ENCODE measurements around the gene SPRED2. TPM values are rescaled to one million over a fixed set of nuclear protein-coding genes. Genes with fewer than 3 reads are reported as not detected.

Gene SPRED2, protein sequence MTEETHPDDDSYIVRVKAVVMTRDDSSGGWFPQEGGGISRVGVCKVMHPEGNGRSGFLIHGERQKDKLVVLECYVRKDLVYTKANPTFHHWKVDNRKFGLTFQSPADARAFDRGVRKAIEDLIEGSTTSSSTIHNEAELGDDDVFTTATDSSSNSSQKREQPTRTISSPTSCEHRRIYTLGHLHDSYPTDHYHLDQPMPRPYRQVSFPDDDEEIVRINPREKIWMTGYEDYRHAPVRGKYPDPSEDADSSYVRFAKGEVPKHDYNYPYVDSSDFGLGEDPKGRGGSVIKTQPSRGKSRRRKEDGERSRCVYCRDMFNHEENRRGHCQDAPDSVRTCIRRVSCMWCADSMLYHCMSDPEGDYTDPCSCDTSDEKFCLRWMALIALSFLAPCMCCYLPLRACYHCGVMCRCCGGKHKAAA
- polyA plus RNA-seq (2013) = 7.3 TPM

DNA sequence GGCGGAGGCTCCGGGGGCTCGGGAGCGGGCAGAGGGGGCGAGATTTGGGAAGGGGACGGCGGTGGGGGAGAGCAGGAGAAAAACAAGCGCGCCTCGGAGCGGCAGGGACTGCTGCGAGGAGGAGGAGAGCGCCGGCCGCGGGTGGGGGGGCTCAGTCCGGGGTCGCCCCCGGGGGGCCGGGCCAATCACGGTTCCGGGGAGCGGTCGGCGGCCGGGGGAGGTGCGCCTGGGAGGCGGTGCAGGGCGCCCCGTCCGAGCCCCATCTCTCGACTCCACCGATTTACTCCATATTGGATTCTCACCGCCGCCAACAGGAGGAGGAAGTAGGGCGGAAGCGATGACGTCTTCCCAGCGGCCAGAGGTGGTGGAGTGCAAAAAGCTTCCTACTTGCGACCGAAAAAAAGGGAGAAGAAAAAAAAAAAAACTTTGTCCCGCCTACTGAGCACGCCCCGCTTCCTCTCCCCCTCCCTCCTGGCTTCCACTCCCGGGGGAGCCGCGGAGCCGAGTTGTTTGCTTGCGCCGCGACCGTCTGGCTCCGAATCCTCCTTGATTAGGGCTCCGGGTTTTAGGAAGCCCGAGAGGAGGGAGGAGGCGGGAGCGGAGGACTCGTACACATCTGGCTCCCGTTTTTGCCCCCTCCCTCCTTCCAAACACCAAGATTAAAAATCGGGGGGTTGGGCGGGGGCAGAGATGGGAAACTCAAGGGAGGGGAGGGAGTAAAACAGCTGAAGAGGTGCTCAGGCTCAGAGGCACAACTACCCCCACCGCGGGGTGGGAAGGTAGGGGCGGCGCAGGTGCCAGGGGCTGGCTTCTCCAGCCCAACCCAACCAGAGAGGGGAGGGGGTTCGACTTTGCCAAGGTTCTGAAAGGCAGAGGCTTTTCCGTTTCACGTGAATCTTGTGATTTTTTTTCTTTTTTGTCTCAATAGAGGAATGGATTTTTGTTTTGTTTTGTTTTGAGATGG is at the start of gene SPRED2:
SPRED2 (minus strand) TSS at position 373 of the 964 bp plus-strand sequence. CDS start 612 bp downstream, outside the sequence.
- Histone ChIP-seq H3K27ac (ENCODE audit: insufficient read depth in 1 of 2, low read depth in 1 of 2, low read length in 2 of 2, poor library complexity in 1 of 2, severe bottlenecking in 2 of 2) (peak within 1 kb of the TSS in 1 of 2 experiments; percentile 79), H3K36me3 (ENCODE audit: control insufficient read depth in 4 of 4, insufficient read depth in 4 of 4, low read length in 3 of 4) (peaks cover 0 to 7% (median 0%) of the 10 kb centered on the region in 4 experiments), H3K4me3 (ENCODE audit: control insufficient read depth in 1 of 7, extremely low read depth in 1 of 7, insufficient read depth in 4 of 7, low read depth in 2 of 7, low read length in 6 of 7) (peak within 1 kb of the TSS; percentile 68 to 93 (median 84)), H3K4me1 (ENCODE audit: control extremely low read depth in 1 of 4, control insufficient read depth in 4 of 4, insufficient read depth in 4 of 4, low read length in 3 of 4) (peaks cover 0 to 41% (median 28%) of the 10 kb centered on the region in 4 experiments), H3K27me3 (replicated peaks in 2 of 5; ENCODE audit: control insufficient read depth in 4 of 5, insufficient read depth in 5 of 5, low read length in 4 of 5) (peaks cover 0 to 4% (median 0%) of the 10 kb centered on the region in 5 experiments), H3K9me3 (ENCODE audit: control extremely low read depth in 1 of 5, control insufficient read depth in 4 of 5, insufficient read depth in 2 of 5, low read depth in 1 of 5, low read length in 4 of 5) (no peaks in the 10 kb centered on the region)
- WGBS (ENCODE audit: insufficient coverage) = 0% methylated on average over 29 of the region's 68 CpGs
- POLR2A ChIA-PET = interaction anchor here (0.6 to 1.4 kb wide), 3 partner anchors 11 to 202 kb away, joined by 3 to 4 read pairs (median 4); no protein-coding TSS in a partner anchor
- peak; percentile 94 to 97 (median 97) for DNase-seq
- CTCF ChIA-PET = interaction anchor here (0.9 to 1.1 kb wide), 2 partner anchors 46 to 157 kb away, joined by 3 to 4 read pairs; no protein-coding TSS in a partner anchor

DNA sequence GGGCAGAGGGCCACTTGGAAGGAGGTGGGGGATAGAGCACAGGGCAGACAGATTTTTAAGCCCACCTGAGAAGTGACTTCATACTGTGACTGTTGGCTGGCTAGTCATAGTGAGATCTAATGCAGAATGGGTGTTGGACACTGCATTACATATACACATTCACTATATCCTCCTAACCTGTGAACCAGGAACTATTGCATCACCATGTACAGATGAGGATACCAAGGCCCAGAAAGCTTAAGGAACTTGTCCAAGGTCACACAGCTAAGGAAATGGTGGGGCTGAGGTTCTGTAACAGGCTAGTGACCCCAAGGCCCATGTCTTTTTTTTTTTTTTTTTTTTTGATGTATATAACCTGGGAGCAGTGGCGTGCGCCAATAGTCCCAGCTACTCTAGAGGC is 49.6 kb upstream of the SPRED2 start:
- Histone ChIP-seq H3K36me3 (ENCODE audit: control insufficient read depth in 4 of 4, insufficient read depth in 4 of 4, low read length in 3 of 4) (no peaks in the 10 kb centered on the region), H3K27ac (ENCODE audit: insufficient read depth in 1 of 2, low read depth in 1 of 2, low read length in 2 of 2, poor library complexity in 1 of 2, severe bottlenecking in 2 of 2) (no peak overlapping the region), H3K4me1 (ENCODE audit: control extremely low read depth in 1 of 4, control insufficient read depth in 4 of 4, insufficient read depth in 4 of 4, low read length in 3 of 4) (peaks cover 0 to 2% (median 0%) of the 10 kb centered on the region in 4 experiments), H3K27me3 (replicated peaks in 2 of 5; ENCODE audit: control insufficient read depth in 4 of 5, insufficient read depth in 5 of 5, low read length in 4 of 5) (no peaks in the 10 kb centered on the region), H3K9me3 (ENCODE audit: control extremely low read depth in 1 of 5, control insufficient read depth in 4 of 5, insufficient read depth in 2 of 5, low read depth in 1 of 5, low read length in 4 of 5) (no peaks in the 10 kb centered on the region), H3K4me3 (ENCODE audit: control insufficient read depth in 1 of 7, extremely low read depth in 1 of 7, insufficient read depth in 4 of 7, low read depth in 2 of 7, low read length in 6 of 7) (no peak overlapping the region)
- POLR2A ChIA-PET = interaction anchor here (0.6 kb wide), 1 partner anchor 37 kb away, joined by 4 read pairs; no protein-coding TSS in a partner anchor
- no peak for DNase-seq
- CTCF ChIA-PET = interaction anchor here (0.6 kb wide), 1 partner anchor 57 kb away, joined by 3 read pairs; no protein-coding TSS in a partner anchor
- WGBS (ENCODE audit: insufficient coverage) = no CpG with 5 or more reads among the region's 2 CpGs

DNA sequence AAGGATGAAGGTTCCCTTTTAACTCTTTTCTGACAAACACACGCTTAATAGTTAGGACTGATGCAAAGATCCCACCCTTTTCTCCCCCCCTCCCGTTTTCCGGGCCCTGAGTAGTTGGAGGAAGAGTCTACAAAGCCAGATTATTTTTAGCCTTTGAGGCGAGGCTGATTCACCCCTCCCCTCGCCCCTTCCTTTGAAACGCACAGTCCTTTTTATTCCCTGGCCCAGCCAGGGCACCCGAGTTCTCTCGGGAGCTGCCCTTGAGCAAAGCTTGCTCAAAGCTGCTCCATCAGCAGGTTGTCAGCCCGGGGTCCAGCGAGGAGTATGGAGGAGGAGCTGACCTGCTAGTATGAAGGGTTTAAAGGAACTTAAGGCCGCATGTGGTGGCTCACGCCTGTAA is 47.1 kb upstream of the SPRED2 start:
- no peak for DNase-seq
- 72% methylated on average over 7 of the region's 12 CpGs for WGBS (ENCODE audit: insufficient coverage)
- H3K27ac ChIP-seq (ENCODE audit: insufficient read depth in 1 of 2, low read depth in 1 of 2, low read length in 2 of 2, poor library complexity in 1 of 2, severe bottlenecking in 2 of 2) = no peak overlapping the region
- H3K4me3 ChIP-seq (ENCODE audit: control insufficient read depth in 1 of 7, extremely low read depth in 1 of 7, insufficient read depth in 4 of 7, low read depth in 2 of 7, low read length in 6 of 7) = no peak overlapping the region
- no peaks in the 10 kb centered on the region for H3K36me3 ChIP-seq (ENCODE audit: control insufficient read depth in 4 of 4, insufficient read depth in 4 of 4, low read length in 3 of 4)
- H3K9me3 ChIP-seq (ENCODE audit: control extremely low read depth in 1 of 5, control insufficient read depth in 4 of 5, insufficient read depth in 2 of 5, low read depth in 1 of 5, low read length in 4 of 5) = peaks cover 0 to 9% (median 0%) of the 10 kb centered on the region in 5 experiments
- ChIA-PET POLR2A (no interaction called here), CTCF (no interaction called here)
- no peaks in the 10 kb centered on the region for H3K27me3 ChIP-seq (replicated peaks in 2 of 5; ENCODE audit: control insufficient read depth in 4 of 5, insufficient read depth in 5 of 5, low read length in 4 of 5)
- peaks cover 0 to 2% (median 0%) of the 10 kb centered on the region in 4 experiments for H3K4me1 ChIP-seq (ENCODE audit: control extremely low read depth in 1 of 4, control insufficient read depth in 4 of 4, insufficient read depth in 4 of 4, low read length in 3 of 4)

DNA sequence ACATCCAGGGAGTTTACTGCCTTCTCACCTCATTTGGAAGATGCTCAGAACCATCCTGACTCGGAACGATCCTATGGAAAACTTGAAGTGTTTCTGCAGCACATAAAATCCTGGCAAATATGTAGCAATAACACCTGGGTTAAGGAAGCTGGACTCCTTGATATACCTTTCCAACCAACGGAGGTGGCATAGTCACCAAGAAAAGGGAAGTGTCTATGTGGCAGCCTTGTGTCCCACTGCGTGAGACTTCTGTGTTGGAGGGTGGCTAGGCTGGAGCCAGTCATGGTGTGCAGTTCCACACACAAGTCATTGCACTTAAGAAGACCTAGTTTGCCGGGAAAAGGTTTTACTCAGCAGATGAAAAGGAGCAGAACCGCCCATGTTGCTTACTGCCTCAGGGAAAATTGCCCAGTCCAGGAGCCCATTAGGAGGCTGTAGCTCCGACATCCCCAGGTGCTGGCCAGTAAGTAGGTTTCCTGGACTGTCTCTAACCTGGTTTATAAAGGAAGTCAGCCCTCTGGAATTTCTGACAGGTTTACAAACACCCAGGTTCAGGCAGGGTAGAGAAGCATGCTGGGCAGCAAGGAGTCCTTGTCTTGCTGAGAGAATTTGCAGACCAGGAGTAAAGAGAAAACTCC is 46.2 kb upstream of the SPRED2 start:
- Histone ChIP-seq H3K36me3 (ENCODE audit: control insufficient read depth in 4 of 4, insufficient read depth in 4 of 4, low read length in 3 of 4) (no peaks in the 10 kb centered on the region), H3K27me3 (replicated peaks in 2 of 5; ENCODE audit: control insufficient read depth in 4 of 5, insufficient read depth in 5 of 5, low read length in 4 of 5) (no peaks in the 10 kb centered on the region), H3K4me3 (ENCODE audit: control insufficient read depth in 1 of 7, extremely low read depth in 1 of 7, insufficient read depth in 4 of 7, low read depth in 2 of 7, low read length in 6 of 7) (no peak overlapping the region), H3K9me3 (ENCODE audit: control extremely low read depth in 1 of 5, control insufficient read depth in 4 of 5, insufficient read depth in 2 of 5, low read depth in 1 of 5, low read length in 4 of 5) (peaks cover 0 to 12% (median 0%) of the 10 kb centered on the region in 5 experiments), H3K27ac (ENCODE audit: insufficient read depth in 1 of 2, low read depth in 1 of 2, low read length in 2 of 2, poor library complexity in 1 of 2, severe bottlenecking in 2 of 2) (no peak overlapping the region), H3K4me1 (ENCODE audit: control extremely low read depth in 1 of 4, control insufficient read depth in 4 of 4, insufficient read depth in 4 of 4, low read length in 3 of 4) (peaks cover 0 to 2% (median 0%) of the 10 kb centered on the region in 4 experiments)
- DNase-seq = peak in 1 of 3 donors; percentile 9
- CTCF ChIA-PET = no interaction called here
- 89% methylated on average over 6 of the region's 7 CpGs for WGBS (ENCODE audit: insufficient coverage)
- POLR2A ChIA-PET = no interaction called here

DNA sequence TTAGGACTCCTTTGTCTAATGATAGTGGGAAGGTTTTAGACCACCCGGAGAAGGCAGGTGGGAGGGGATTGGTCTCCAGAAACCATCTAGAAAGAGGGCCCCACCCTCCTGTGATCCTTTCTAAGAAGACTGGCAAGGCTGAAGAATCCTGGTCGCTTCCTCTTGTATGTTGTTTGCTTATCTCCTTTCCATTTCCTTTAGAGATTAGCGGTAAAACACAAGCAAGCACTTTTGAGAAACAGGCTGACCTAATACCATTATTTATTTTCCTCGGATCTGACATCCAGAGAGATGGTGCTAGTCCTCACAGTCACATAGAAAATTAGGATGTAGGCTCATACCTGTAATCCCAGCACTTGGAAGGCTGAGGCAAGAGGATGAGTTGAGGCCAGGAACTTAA is 45.2 kb upstream of the SPRED2 start:
- ChIA-PET CTCF (no interaction called here), POLR2A (no interaction called here)
- H3K27ac ChIP-seq (ENCODE audit: insufficient read depth in 1 of 2, low read depth in 1 of 2, low read length in 2 of 2, poor library complexity in 1 of 2, severe bottlenecking in 2 of 2) = no peak overlapping the region
- H3K27me3 ChIP-seq (replicated peaks in 2 of 5; ENCODE audit: control insufficient read depth in 4 of 5, insufficient read depth in 5 of 5, low read length in 4 of 5) = no peaks in the 10 kb centered on the region
- no peak for DNase-seq
- H3K9me3 ChIP-seq (ENCODE audit: control extremely low read depth in 1 of 5, control insufficient read depth in 4 of 5, insufficient read depth in 2 of 5, low read depth in 1 of 5, low read length in 4 of 5) = peaks cover 0 to 12% (median 0%) of the 10 kb centered on the region in 5 experiments
- peaks cover 0 to 2% (median 0%) of the 10 kb centered on the region in 4 experiments for H3K4me1 ChIP-seq (ENCODE audit: control extremely low read depth in 1 of 4, control insufficient read depth in 4 of 4, insufficient read depth in 4 of 4, low read length in 3 of 4)
- no peak overlapping the region for H3K4me3 ChIP-seq (ENCODE audit: control insufficient read depth in 1 of 7, extremely low read depth in 1 of 7, insufficient read depth in 4 of 7, low read depth in 2 of 7, low read length in 6 of 7)
- 76% methylated on average over 3 of the region's 4 CpGs for WGBS (ENCODE audit: insufficient coverage)
- H3K36me3 ChIP-seq (ENCODE audit: control insufficient read depth in 4 of 4, insufficient read depth in 4 of 4, low read length in 3 of 4) = no peaks in the 10 kb centered on the region

DNA sequence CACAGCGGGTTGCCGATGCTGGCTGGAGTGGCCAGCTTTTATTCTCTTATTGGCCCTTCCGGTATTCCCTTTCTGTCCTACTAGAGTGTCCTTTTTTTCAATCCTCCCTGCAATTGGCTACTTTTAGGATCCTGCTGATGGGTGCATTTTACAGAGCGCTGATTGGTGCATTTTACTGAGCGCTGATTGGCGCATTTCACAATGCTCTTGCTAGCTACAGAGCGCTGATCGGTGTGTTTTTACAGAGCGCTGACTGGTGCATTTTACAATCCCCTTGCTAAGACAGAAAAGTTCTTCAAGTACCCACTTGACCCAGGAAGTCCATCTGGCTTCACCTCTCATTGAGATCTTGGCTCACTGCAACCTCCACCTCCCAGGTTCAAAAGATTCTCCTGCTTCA is 44.4 kb upstream of the SPRED2 start:
- Histone ChIP-seq H3K4me1 (ENCODE audit: control extremely low read depth in 1 of 4, control insufficient read depth in 4 of 4, insufficient read depth in 4 of 4, low read length in 3 of 4) (peaks cover 0 to 2% (median 0%) of the 10 kb centered on the region in 4 experiments), H3K9me3 (ENCODE audit: control extremely low read depth in 1 of 5, control insufficient read depth in 4 of 5, insufficient read depth in 2 of 5, low read depth in 1 of 5, low read length in 4 of 5) (peaks cover 0 to 12% (median 0%) of the 10 kb centered on the region in 5 experiments), H3K36me3 (ENCODE audit: control insufficient read depth in 4 of 4, insufficient read depth in 4 of 4, low read length in 3 of 4) (no peaks in the 10 kb centered on the region), H3K27me3 (replicated peaks in 2 of 5; ENCODE audit: control insufficient read depth in 4 of 5, insufficient read depth in 5 of 5, low read length in 4 of 5) (no peaks in the 10 kb centered on the region), H3K4me3 (ENCODE audit: control insufficient read depth in 1 of 7, extremely low read depth in 1 of 7, insufficient read depth in 4 of 7, low read depth in 2 of 7, low read length in 6 of 7) (no peak overlapping the region), H3K27ac (ENCODE audit: insufficient read depth in 1 of 2, low read depth in 1 of 2, low read length in 2 of 2, poor library complexity in 1 of 2, severe bottlenecking in 2 of 2) (no peak overlapping the region)
- POLR2A ChIA-PET = interaction anchor here (0.9 kb wide), 1 partner anchor 15 kb away, joined by 3 read pairs; no protein-coding TSS in a partner anchor
- no peak for DNase-seq
- CTCF ChIA-PET = no interaction called here
- 95% methylated on average over 9 of the region's 9 CpGs for WGBS (ENCODE audit: insufficient coverage)

All from common myeloid progenitor, CD34-positive (primary cell).